ENCODE results near the gene PNLIP. TPM values are rescaled to one million over a fixed set of nuclear protein-coding genes. Genes with fewer than 3 reads are reported as not detected.

PNLIP gene
- total and polyA plus RNA-seq, 2 donors from 2014 or later, result not detected

DNA sequence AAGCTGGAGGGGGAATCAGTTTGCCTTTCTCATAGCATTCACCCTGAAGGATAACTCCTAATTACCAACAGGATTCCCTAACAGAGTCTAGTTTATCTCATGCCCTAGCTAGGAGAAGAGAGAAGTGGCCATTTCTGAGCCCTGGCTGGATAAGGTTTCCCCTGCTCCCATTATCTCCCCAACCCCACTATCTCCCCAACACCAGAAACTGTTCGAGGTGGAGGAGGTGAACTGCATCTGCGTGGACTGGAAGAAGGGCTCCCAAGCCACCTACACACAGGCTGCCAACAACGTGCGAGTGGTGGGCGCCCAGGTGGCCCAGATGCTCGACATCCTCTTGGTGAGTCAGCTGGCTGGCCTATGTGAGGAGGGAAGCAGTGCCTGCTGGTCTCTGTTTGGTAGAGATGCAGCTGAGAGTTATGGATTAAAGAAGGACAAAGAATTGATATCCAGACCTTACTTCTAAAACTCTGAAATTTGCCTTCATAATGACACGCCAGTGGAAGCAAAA is 48.8 kb downstream of the PNLIP start:
- FAIRE-seq (no peak), DNase-seq (no peak)
- H3K27ac ChIP-seq (ENCODE audit: low read depth in 2 of 2, low read length in 2 of 2), result no peak overlapping the region
- no peaks in the 10 kb centered on the region for H3K4me1 ChIP-seq (ENCODE audit: control insufficient read depth in 2 of 3, insufficient read depth in 2 of 3, low read depth in 1 of 3, low read length in 3 of 3)
- no peak overlapping the region for H3K4me3 ChIP-seq (ENCODE audit: low read length in 3 of 3)
- H3K27me3 ChIP-seq (ENCODE audit: control insufficient read depth, insufficient read depth, low read length), result no peaks in the 10 kb centered on the region
- TF ChIP-seq, protein P1, sequence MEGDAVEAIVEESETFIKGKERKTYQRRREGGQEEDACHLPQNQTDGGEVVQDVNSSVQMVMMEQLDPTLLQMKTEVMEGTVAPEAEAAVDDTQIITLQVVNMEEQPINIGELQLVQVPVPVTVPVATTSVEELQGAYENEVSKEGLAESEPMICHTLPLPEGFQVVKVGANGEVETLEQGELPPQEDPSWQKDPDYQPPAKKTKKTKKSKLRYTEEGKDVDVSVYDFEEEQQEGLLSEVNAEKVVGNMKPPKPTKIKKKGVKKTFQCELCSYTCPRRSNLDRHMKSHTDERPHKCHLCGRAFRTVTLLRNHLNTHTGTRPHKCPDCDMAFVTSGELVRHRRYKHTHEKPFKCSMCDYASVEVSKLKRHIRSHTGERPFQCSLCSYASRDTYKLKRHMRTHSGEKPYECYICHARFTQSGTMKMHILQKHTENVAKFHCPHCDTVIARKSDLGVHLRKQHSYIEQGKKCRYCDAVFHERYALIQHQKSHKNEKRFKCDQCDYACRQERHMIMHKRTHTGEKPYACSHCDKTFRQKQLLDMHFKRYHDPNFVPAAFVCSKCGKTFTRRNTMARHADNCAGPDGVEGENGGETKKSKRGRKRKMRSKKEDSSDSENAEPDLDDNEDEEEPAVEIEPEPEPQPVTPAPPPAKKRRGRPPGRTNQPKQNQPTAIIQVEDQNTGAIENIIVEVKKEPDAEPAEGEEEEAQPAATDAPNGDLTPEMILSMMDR (IDR thresholded peaks at IDR 0.05; ENCODE audit: borderline replicate concordance, extremely low read depth, insufficient read depth), result no peak
- H3K9ac ChIP-seq (ENCODE audit: low read length in 3 of 3), result no peak overlapping the region
- no peaks in the 10 kb centered on the region for H3K9me3 ChIP-seq (ENCODE audit: control insufficient read depth in 2 of 3, insufficient read depth in 1 of 3, low read length in 3 of 3)
- intact Hi-C loops (cut with DNase I), result no loop called here
- H3K36me3 ChIP-seq (ENCODE audit: control insufficient read depth in 2 of 3, insufficient read depth in 3 of 3, low read length in 3 of 3), result no peaks in the 10 kb centered on the region

DNA sequence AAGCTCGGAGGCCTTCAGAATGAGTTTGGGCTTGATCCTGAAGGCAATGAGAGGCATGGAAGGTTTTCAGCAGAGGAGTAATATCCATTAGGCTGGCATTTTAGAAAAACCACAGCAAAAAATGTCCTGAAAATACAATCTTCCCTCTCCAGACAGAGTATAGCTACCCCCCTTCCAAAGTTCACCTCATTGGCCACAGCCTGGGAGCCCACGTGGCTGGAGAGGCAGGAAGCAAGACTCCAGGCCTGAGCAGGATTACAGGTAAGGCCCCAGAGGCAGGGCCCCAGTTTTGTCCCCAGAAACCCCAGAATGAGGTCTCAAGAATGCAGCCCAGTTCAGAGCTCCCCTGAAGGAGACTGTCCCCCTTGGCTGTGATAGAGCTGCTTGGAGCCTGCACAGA is 50.3 kb downstream of the PNLIP start:
- Histone ChIP-seq H3K9ac (ENCODE audit: low read length in 3 of 3) (no peak overlapping the region), H3K9me3 (ENCODE audit: control insufficient read depth in 2 of 3, insufficient read depth in 1 of 3, low read length in 3 of 3) (no peaks in the 10 kb centered on the region), H3K4me3 (ENCODE audit: low read length in 3 of 3) (no peak overlapping the region), H3K27ac (ENCODE audit: low read depth in 2 of 2, low read length in 2 of 2) (no peak overlapping the region), H3K4me1 (ENCODE audit: control insufficient read depth in 2 of 3, insufficient read depth in 2 of 3, low read depth in 1 of 3, low read length in 3 of 3) (no peaks in the 10 kb centered on the region), H3K27me3 (ENCODE audit: control insufficient read depth, insufficient read depth, low read length) (no peaks in the 10 kb centered on the region), H3K36me3 (ENCODE audit: control insufficient read depth in 2 of 3, insufficient read depth in 3 of 3, low read length in 3 of 3) (no peaks in the 10 kb centered on the region)
- FAIRE-seq (no peak), DNase-seq (no peak)
- intact Hi-C loops (cut with DNase I), result no loop called here
- TF ChIP-seq, protein P1 (IDR thresholded peaks at IDR 0.05; ENCODE audit: borderline replicate concordance, extremely low read depth, insufficient read depth), result no peak

DNA sequence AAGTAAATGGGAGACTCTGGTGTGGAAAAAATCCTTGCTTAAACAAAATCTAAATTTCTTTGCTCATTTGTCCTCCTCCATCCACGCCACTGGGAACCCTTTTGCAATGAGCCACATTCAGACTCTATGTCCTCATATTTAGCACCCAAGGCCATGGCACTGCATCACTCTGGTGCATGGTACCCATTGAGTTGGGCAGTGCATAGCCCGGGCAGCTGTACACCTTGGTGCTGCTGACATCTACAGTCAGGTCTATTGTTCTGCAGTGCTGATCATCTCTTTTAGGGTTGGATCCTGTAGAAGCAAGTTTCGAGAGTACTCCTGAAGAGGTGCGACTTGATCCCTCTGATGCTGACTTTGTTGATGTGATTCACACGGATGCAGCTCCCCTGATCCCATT is 51.8 kb downstream of the PNLIP start:
- Histone ChIP-seq H3K4me1 (ENCODE audit: control insufficient read depth in 2 of 3, insufficient read depth in 2 of 3, low read depth in 1 of 3, low read length in 3 of 3) (no peaks in the 10 kb centered on the region), H3K9ac (ENCODE audit: low read length in 3 of 3) (no peak overlapping the region), H3K9me3 (ENCODE audit: control insufficient read depth in 2 of 3, insufficient read depth in 1 of 3, low read length in 3 of 3) (no peaks in the 10 kb centered on the region), H3K36me3 (ENCODE audit: control insufficient read depth in 2 of 3, insufficient read depth in 3 of 3, low read length in 3 of 3) (no peaks in the 10 kb centered on the region), H3K27ac (ENCODE audit: low read depth in 2 of 2, low read length in 2 of 2) (no peak overlapping the region), H3K27me3 (ENCODE audit: control insufficient read depth, insufficient read depth, low read length) (no peaks in the 10 kb centered on the region), H3K4me3 (ENCODE audit: low read length in 3 of 3) (no peak overlapping the region)
- FAIRE-seq (no peak), DNase-seq (no peak)
- intact Hi-C loops (cut with DNase I), result no loop called here
- TF ChIP-seq, protein P1 (IDR thresholded peaks at IDR 0.05; ENCODE audit: borderline replicate concordance, extremely low read depth, insufficient read depth), result no peak

DNA sequence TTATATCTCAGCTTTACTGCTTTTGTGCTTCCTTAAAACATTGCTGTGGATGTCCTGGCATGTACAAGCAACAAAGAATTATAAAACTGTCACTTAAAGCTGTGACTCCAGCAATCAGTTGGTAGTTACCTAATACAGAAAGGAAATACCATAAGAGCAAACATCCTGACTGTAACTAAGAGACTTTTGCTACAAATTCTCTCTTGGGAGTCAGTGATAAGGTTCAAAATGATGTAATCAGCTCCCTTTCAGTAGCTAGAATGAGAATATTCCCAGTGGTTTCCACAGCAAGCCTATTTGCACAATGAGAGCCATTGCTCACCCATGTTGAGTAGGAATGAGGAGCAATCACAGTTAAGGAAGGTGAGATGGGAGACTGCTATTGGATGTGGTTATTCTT is 52.6 kb downstream of the PNLIP start:
- TF ChIP-seq, protein P1 (IDR thresholded peaks at IDR 0.05; ENCODE audit: borderline replicate concordance, extremely low read depth, insufficient read depth), result no peak
- Histone ChIP-seq H3K27me3 (ENCODE audit: control insufficient read depth, insufficient read depth, low read length) (no peaks in the 10 kb centered on the region), H3K36me3 (ENCODE audit: control insufficient read depth in 2 of 3, insufficient read depth in 3 of 3, low read length in 3 of 3) (no peaks in the 10 kb centered on the region), H3K9ac (ENCODE audit: low read length in 3 of 3) (no peak overlapping the region), H3K4me1 (ENCODE audit: control insufficient read depth in 2 of 3, insufficient read depth in 2 of 3, low read depth in 1 of 3, low read length in 3 of 3) (no peaks in the 10 kb centered on the region), H3K9me3 (ENCODE audit: control insufficient read depth in 2 of 3, insufficient read depth in 1 of 3, low read length in 3 of 3) (no peaks in the 10 kb centered on the region), H3K4me3 (ENCODE audit: low read length in 3 of 3) (no peak overlapping the region), H3K27ac (ENCODE audit: low read depth in 2 of 2, low read length in 2 of 2) (no peak overlapping the region)
- intact Hi-C loops (cut with DNase I), result no loop called here
- FAIRE-seq, result no peak
- DNase-seq, result peak in 1 of 5 donors; percentile 15
